ENCODE measurements around the gene TLN1. TPM values are rescaled to one million over a fixed set of nuclear protein-coding genes. Genes with fewer than 3 reads are reported as not detected.

The TLN1 gene
- polyA plus RNA-seq, 1 donor: 117 TPM

DNA sequence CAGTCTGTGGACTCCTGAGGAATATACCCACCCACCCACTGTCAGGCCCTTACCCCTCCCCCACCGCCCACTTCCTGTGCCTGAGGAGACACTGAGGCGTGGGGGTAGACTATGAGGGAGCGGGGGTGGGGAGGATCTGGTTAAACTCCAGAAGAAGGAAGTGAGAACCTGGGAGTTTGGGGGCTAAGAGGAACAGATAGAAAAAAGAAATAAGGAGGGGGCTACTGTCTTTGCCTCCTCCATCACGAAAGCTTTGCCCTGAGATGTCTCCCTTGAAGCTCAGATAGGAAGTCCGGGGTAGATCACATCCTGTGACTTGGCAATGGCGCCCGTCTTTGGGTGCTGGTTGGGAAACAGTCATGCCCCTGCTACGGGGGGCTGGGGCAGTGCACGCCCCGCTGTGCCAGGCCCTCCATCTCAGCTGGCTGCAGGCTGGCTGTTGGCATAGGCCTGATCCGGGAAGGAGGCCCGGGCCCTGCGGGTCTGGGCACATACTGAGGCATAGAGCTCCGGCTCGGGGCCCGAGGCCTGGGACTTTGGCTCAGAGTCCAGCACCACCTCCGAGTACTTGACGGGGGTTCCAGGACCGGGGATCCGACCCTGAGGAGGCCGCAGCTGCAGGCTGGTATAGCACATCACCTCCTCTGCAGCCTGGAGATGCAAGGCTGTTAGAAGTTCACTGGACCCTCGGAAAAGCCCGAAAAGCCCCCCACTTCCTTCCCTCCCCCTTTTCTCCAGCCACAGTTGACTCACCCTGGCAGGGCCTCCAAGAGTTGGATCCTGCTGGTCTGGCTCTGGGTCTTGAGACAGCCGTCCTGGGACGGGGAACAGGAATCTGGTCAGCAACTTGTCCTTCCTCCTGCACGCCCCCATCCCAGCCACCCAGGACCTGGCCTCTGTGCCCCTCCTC lies 82.3 kb downstream of the TLN1 start:
- DNase-seq: no peak
- no peak overlapping the region for H3K27ac ChIP-seq (ENCODE audit: low read length)
- no peak overlapping the region for H3K4me3 ChIP-seq (ENCODE audit: low read length)
- peaks cover 8% of the 10 kb centered on the region for H3K4me1 ChIP-seq (ENCODE audit: control insufficient read depth, insufficient read depth, low read length)
- H3K27me3 ChIP-seq (ENCODE audit: control insufficient read depth, insufficient read depth, low read length): no peaks in the 10 kb centered on the region
- no peaks in the 10 kb centered on the region for H3K36me3 ChIP-seq (ENCODE audit: control insufficient read depth, insufficient read depth, low read length)
- no CpG with 5 or more reads among the region's 26 CpGs for WGBS (ENCODE audit: insufficient coverage, low lambda C conversion rate)
- H3K9me3 ChIP-seq (ENCODE audit: control insufficient read depth, low read depth, low read length): no peaks in the 10 kb centered on the region

Other genes with a start within 250 kb of the TLN1 start
- gene RUSC2, start 242.1 kb downstream of the TLN1 start, polyA plus RNA-seq: 12.0 TPM
- gene TESK1, start 126.9 kb downstream of the TLN1 start, polyA plus RNA-seq: 53.3 TPM
- gene CD72, start 113.8 kb downstream of the TLN1 start, polyA plus RNA-seq: 1.8 TPM
- 0.78 TPM for gene SIT1, start 81.3 kb downstream of the TLN1 start, polyA plus RNA-seq
- not detected for gene RMRP, start 74.2 kb downstream of the TLN1 start, polyA plus RNA-seq
- 17.6 TPM for gene CCDC107, start 73.9 kb downstream of the TLN1 start, polyA plus RNA-seq
- 5.2 TPM for gene ARHGEF39, start 67.0 kb downstream of the TLN1 start, polyA plus RNA-seq
- gene CA9, start 58.3 kb downstream of the TLN1 start, polyA plus RNA-seq: 4.2 TPM
- 463 TPM for gene TPM2, start 42.3 kb downstream of the TLN1 start, polyA plus RNA-seq
- gene CREB3, start 471 bp upstream of the TLN1 start, polyA plus RNA-seq: 25.4 TPM
- gene GBA2, start 17.0 kb upstream of the TLN1 start, polyA plus RNA-seq: 127 TPM
- 17.2 TPM for gene RGP1, start 17.1 kb upstream of the TLN1 start, polyA plus RNA-seq
- 0.61 TPM for gene MSMP, start 22.1 kb upstream of the TLN1 start, polyA plus RNA-seq
- 15.3 TPM for gene NPR2, start 59.4 kb upstream of the TLN1 start, polyA plus RNA-seq
- gene SPAG8, start 80.1 kb upstream of the TLN1 start, polyA plus RNA-seq: 1.4 TPM
- gene HINT2, start 82.8 kb upstream of the TLN1 start, polyA plus RNA-seq: 29.7 TPM
- gene FAM221B, start 96.5 kb upstream of the TLN1 start, polyA plus RNA-seq: 0.10 TPM
- gene TMEM8B, start 97.0 kb upstream of the TLN1 start, polyA plus RNA-seq: 33.8 TPM
- 0.21 TPM for gene OR13J1, start 138.2 kb upstream of the TLN1 start, polyA plus RNA-seq
- 1.6 TPM for gene HRCT1, start 174.0 kb upstream of the TLN1 start, polyA plus RNA-seq
- 0.84 TPM for gene SPAAR, start 177.3 kb upstream of the TLN1 start, polyA plus RNA-seq
- gene OR2S2, start 226.0 kb upstream of the TLN1 start, polyA plus RNA-seq: not detected